ENCODE data around the gene TGFA. TPM values are rescaled to one million over a fixed set of nuclear protein-coding genes. Genes with fewer than 3 reads are reported as not detected.

Gene TGFA
- total and polyA plus RNA-seq, 10 of the 15 experiments (the other 5 are each of a cell fraction or from before 2014, with no cell fraction given) = 0.03 to 0.23 TPM; not detected in 8

DNA sequence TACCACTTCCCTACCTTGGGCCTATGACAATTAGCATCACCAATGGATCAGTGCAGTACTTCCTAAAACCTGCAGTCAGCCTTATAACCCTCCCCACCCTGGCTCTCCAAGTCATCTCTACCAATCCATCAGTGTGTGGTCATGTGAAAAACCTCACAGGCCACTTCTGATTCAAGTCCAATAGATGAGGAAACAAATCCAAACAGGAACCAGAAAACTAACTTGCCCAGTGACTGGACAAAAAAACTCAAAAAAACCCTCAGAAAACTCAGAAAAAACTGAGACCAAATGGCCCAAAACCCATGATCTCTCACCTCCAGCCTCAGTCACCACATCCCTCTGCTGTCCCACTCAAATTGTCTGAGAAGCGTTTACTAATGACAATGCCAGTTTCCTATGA is 43.3 kb downstream of the TGFA start:
- intact Hi-C loops (cut with micrococcal nuclease; ENCODE audit: unreplicated experiment) = no loop called here
- no peak for ATAC-seq
- BruUV-seq (replicated peaks) = no TSS peak
- no peak overlapping the region for H3K9ac ChIP-seq (ENCODE audit: control insufficient read depth, insufficient read depth, low read length)
- ChIA-PET POLR2A (no interaction called here), CTCF (no interaction called here), SMC1A (ENCODE audit: uncharacterized antibody, unreplicated experiment) (no interaction called here), RAD21 (ENCODE audit: unreplicated experiment) (no interaction called here)
- no peak overlapping the region for H2AFZ ChIP-seq (ENCODE audit: control insufficient read depth, low read depth, low read length)
- H3K4me3 ChIP-seq = no peak overlapping the region
- TF ChIP-seq SUZ12 (IDR thresholded peaks at IDR 0.05; ENCODE audit: unreplicated experiment) = no peak
- TF ChIP-seq FOXM1 (IDR thresholded peaks at IDR 0.05; ENCODE audit: low read depth, low read length) = no peak
- H4K20me1 ChIP-seq (ENCODE audit: control insufficient read depth, insufficient read depth) = no peaks in the 10 kb centered on the region
- DNase-seq (ENCODE audit: low read depth, low spot score) = no peak
- in situ Hi-C loops (cut with MboI) = no loop called here
- no peaks in the 10 kb centered on the region for H3K4me1 ChIP-seq (ENCODE audit: control insufficient read depth, insufficient read depth, low read length)
- no peaks in the 10 kb centered on the region for H3K79me2 ChIP-seq (ENCODE audit: control insufficient read depth, insufficient read depth, low read length)
- WGBS (ENCODE audit: insufficient coverage, insufficient replicate concordance, low lambda C conversion rate, missing lambda C conversion rate) = 13% methylated on average over 1 of the region's 1 CpG
- no peak overlapping the region for H3K4me2 ChIP-seq (ENCODE audit: control insufficient read depth, insufficient read depth)
- no peaks in the 10 kb centered on the region for H3K27me3 ChIP-seq (replicated peaks in 1 of 2; ENCODE audit: control insufficient read depth in 2 of 2, insufficient read depth in 2 of 2, low read length in 1 of 2)
- no peak for FAIRE-seq
- H3K27ac ChIP-seq (ENCODE audit: control insufficient read depth, insufficient read depth) = no peak overlapping the region
- H3K9me3 ChIP-seq (replicated peaks; ENCODE audit: control insufficient read depth, insufficient read depth, low read length) = no peaks in the 10 kb centered on the region
- no peaks in the 10 kb centered on the region for H3K36me3 ChIP-seq (ENCODE audit: control insufficient read depth in 2 of 2, insufficient read depth in 2 of 2, low read length in 1 of 2)

GRCh38 chr2:70509565-70509964 is 44.1 kb downstream of the TGFA start:
- H3K79me2 ChIP-seq (ENCODE audit: control insufficient read depth, insufficient read depth, low read length) = no peaks in the 10 kb centered on the region
- H3K27me3 ChIP-seq (replicated peaks in 1 of 2; ENCODE audit: control insufficient read depth in 2 of 2, insufficient read depth in 2 of 2, low read length in 1 of 2) = peaks cover 0 to 2% of the 10 kb centered on the region in 2 experiments; a peak in 1 of 4 replicates
- no peak for ATAC-seq
- no peaks in the 10 kb centered on the region for H4K20me1 ChIP-seq (ENCODE audit: control insufficient read depth, insufficient read depth)
- no peak overlapping the region for H3K4me2 ChIP-seq (ENCODE audit: control insufficient read depth, insufficient read depth)
- H3K36me3 ChIP-seq (ENCODE audit: control insufficient read depth in 2 of 2, insufficient read depth in 2 of 2, low read length in 1 of 2) = no peaks in the 10 kb centered on the region
- no peak overlapping the region for H3K9ac ChIP-seq (ENCODE audit: control insufficient read depth, insufficient read depth, low read length)
- SMC1A ChIA-PET (ENCODE audit: uncharacterized antibody, unreplicated experiment) = no interaction called here
- BruUV-seq (replicated peaks) = no TSS peak
- H2AFZ ChIP-seq (ENCODE audit: control insufficient read depth, low read depth, low read length) = no peak overlapping the region
- CTCF ChIA-PET = no interaction called here
- no peak for DNase-seq (ENCODE audit: low read depth, low spot score)
- in situ Hi-C loops (cut with MboI) (no loop called here), intact Hi-C loops (cut with micrococcal nuclease; ENCODE audit: unreplicated experiment) (no loop called here)
- RAD21 ChIA-PET (ENCODE audit: unreplicated experiment) = no interaction called here
- no peak for FAIRE-seq
- no peaks in the 10 kb centered on the region for H3K4me1 ChIP-seq (ENCODE audit: control insufficient read depth, insufficient read depth, low read length)
- POLR2A ChIA-PET = no interaction called here
- no peak overlapping the region for H3K27ac ChIP-seq (ENCODE audit: control insufficient read depth, insufficient read depth)
- H3K9me3 ChIP-seq (replicated peaks; ENCODE audit: control insufficient read depth, insufficient read depth, low read length) = no peaks in the 10 kb centered on the region
- H3K4me3 ChIP-seq = no peak overlapping the region
- WGBS (ENCODE audit: insufficient coverage, insufficient replicate concordance, low lambda C conversion rate, missing lambda C conversion rate) = 51% methylated on average over 3 of the region's 3 CpGs
- TF ChIP-seq, protein P1, sequence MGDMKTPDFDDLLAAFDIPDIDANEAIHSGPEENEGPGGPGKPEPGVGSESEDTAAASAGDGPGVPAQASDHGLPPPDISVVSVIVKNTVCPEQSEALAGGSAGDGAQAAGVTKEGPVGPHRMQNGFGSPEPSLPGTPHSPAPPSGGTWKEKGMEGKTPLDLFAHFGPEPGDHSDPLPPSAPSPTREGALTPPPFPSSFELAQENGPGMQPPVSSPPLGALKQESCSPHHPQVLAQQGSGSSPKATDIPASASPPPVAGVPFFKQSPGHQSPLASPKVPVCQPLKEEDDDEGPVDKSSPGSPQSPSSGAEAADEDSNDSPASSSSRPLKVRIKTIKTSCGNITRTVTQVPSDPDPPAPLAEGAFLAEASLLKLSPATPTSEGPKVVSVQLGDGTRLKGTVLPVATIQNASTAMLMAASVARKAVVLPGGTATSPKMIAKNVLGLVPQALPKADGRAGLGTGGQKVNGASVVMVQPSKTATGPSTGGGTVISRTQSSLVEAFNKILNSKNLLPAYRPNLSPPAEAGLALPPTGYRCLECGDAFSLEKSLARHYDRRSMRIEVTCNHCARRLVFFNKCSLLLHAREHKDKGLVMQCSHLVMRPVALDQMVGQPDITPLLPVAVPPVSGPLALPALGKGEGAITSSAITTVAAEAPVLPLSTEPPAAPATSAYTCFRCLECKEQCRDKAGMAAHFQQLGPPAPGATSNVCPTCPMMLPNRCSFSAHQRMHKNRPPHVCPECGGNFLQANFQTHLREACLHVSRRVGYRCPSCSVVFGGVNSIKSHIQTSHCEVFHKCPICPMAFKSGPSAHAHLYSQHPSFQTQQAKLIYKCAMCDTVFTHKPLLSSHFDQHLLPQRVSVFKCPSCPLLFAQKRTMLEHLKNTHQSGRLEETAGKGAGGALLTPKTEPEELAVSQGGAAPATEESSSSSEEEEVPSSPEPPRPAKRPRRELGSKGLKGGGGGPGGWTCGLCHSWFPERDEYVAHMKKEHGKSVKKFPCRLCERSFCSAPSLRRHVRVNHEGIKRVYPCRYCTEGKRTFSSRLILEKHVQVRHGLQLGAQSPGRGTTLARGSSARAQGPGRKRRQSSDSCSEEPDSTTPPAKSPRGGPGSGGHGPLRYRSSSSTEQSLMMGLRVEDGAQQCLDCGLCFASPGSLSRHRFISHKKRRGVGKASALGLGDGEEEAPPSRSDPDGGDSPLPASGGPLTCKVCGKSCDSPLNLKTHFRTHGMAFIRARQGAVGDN (IDR thresholded peaks at IDR 0.05) = no peak
- TF ChIP-seq EZH2 (IDR thresholded peaks at IDR 0.05; ENCODE audit: borderline replicate concordance, control insufficient read depth, low read depth, low read length) = no peak
- TF ChIP-seq, protein P2, sequence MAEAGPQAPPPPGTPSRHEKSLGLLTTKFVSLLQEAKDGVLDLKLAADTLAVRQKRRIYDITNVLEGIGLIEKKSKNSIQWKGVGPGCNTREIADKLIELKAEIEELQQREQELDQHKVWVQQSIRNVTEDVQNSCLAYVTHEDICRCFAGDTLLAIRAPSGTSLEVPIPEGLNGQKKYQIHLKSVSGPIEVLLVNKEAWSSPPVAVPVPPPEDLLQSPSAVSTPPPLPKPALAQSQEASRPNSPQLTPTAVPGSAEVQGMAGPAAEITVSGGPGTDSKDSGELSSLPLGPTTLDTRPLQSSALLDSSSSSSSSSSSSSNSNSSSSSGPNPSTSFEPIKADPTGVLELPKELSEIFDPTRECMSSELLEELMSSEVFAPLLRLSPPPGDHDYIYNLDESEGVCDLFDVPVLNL (IDR thresholded peaks at IDR 0.05; ENCODE audit: low read depth, low read length) = no peak
- TF ChIP-seq ESRRA (IDR thresholded peaks at IDR 0.05; ENCODE audit: low read length) = no peak
- no peak for TF ChIP-seq RBBP5 (conservative IDR thresholded peaks at IDR 0.05)
- TF ChIP-seq CBX5 (IDR thresholded peaks at IDR 0.05; ENCODE audit: low read depth) = no peak
- TF ChIP-seq E4F1 (IDR thresholded peaks at IDR 0.05; ENCODE audit: borderline replicate concordance, partially characterized antibody) = no peak
- TF ChIP-seq ZNF207 (IDR thresholded peaks at IDR 0.05; ENCODE audit: borderline replicate concordance) = no peak
- no peak for TF ChIP-seq KDM1A (IDR thresholded peaks at IDR 0.05; ENCODE audit: borderline replicate concordance)
